GM23248 (cell line): ENCODE results near the gene TPMT. TPM values are rescaled to one million over a fixed set of nuclear protein-coding genes. Genes with fewer than 3 reads are reported as not detected.

Experiments used
- DNase-seq: peaks from one replicate; pipeline ENCODE4 v3.0.0-alpha.2; 2015
- H2AFZ ChIP-seq: fragments of 200-600 bp; sonication (generic); 2 replicates; pipeline ENCODE4 v1.6.1; 2016; ENCODE audit warnings: antibody characterized with exemption
- H3F3A ChIP-seq: fragments of 200-600 bp; sonication (generic); 2 replicates; pipeline ENCODE4 v1.6.1; 2016; ENCODE audit warnings: mild to moderate bottlenecking, antibody characterized with exemption, mixed run types; ENCODE audit not compliant: insufficient read depth
- H3K27ac ChIP-seq: fragments of 200-600 bp; sonication (generic); 2 replicates; pipeline ENCODE4 v1.5.1; 2016; ENCODE audit warnings: mild to moderate bottlenecking
- H3K27me3 ChIP-seq: fragments of 200-600 bp; sonication (generic); replicated peaks from 2 replicates; pipeline ENCODE4 v1.6.1; 2016; ENCODE audit warnings: mild to moderate bottlenecking; ENCODE audit not compliant: insufficient read depth
- H3K36me3 ChIP-seq: fragments of 200-600 bp; sonication (generic); 2 replicates; pipeline ENCODE4 v1.6.1; 2016; ENCODE audit warnings: low read depth, mild to moderate bottlenecking
- H3K4me1 ChIP-seq: fragments of 200-600 bp; sonication (generic); 2 replicates; pipeline ENCODE4 v1.6.1; 2016; ENCODE audit warnings: mild to moderate bottlenecking; ENCODE audit not compliant: insufficient read depth
- H3K4me2 ChIP-seq: fragments of 200-600 bp; sonication (generic); one replicate; pipeline ENCODE4 v1.6.1; 2016; ENCODE audit warnings: mild to moderate bottlenecking; ENCODE audit not compliant: unreplicated experiment
- H3K4me3 ChIP-seq: fragments of 200-600 bp; sonication (generic); 2 replicates; pipeline ENCODE4 v1.5.1; 2016; ENCODE audit warnings: mild to moderate bottlenecking
- H3K79me2 ChIP-seq: fragments of 200-600 bp; sonication (generic); 2 replicates; pipeline ENCODE4 v1.6.1; 2016; ENCODE audit warnings: mild to moderate bottlenecking; ENCODE audit not compliant: insufficient read depth
- H3K9ac ChIP-seq: fragments of 200-600 bp; sonication (generic); 2 replicates; pipeline ENCODE4 v1.6.1; 2016; ENCODE audit warnings: mild to moderate bottlenecking
- H3K9me2 ChIP-seq: fragments of 200-600 bp; sonication (generic); 2 replicates; pipeline ENCODE4 v1.6.1; 2016; ENCODE audit warnings: mixed run types, mild to moderate bottlenecking, moderate library complexity; ENCODE audit not compliant: insufficient read depth
- H3K9me3 ChIP-seq: fragments of 200-600 bp; sonication (generic); one replicate; pipeline ENCODE4 v1.6.1; 2017; ENCODE audit warnings: low read depth
- H4K20me1 ChIP-seq: fragments of 200-600 bp; sonication (generic); 2 replicates; pipeline ENCODE4 v1.6.0; 2016; ENCODE audit not compliant: insufficient read depth
- EZH2 ChIP-seq: fragments of 200-600 bp; sonication (generic); IDR thresholded peaks from 2 replicates; pipeline ENCODE4 v1.6.1; 2018; ENCODE audit warnings: antibody characterized with exemption, mild to moderate bottlenecking; ENCODE audit not compliant: insufficient read depth, poor library complexity, severe bottlenecking
- EZH2phosphoT487 ChIP-seq: fragments of 200-600 bp; sonication (generic); IDR thresholded peaks from 2 replicates; pipeline ENCODE4 v1.6.1; 2018; ENCODE audit warnings: antibody characterized with exemption, moderate library complexity, mild to moderate bottlenecking, low read depth; ENCODE audit not compliant: insufficient read depth
- whole genome bisulfite sequencing, 2 experiments: methylation state at CpG; one replicate each; pipeline ENCODE4 v1.1.6; 2015 to 2017; ENCODE audit warnings: low lambda C conversion rate in 2 of 2, low coverage in 1 of 2; ENCODE audit errors: missing lambda C conversion rate in 2 of 2; 5-methylcytosine and 5-hydroxymethylcytosine counted together
- in situ Hi-C: fragments of 300-500 bp; cut with MboI; formaldehyde crosslinking; loops from 2 replicates; pipeline ENCODE4 v1.15.0; 2020
- polyA plus RNA-seq: library from polyadenylated mRNA; unstranded; fragments of >200 nt; fragmentation: Nextera tagmentation; extraction: Ambion mirVana; gene quantifications from 2 replicates; pipeline ENCODE4 v1.2.1, GENCODE V29; 2016
- total RNA-seq: library from RNA; depleted of rRNA; stranded (reverse); fragments of >200 nt; shearing (Covaris generic); gene quantifications from 2 replicates; pipeline ENCODE4 v1.2.3, GENCODE V29; 2014

TPMT gene
- total and polyA plus RNA-seq, 2 experiments from 2014 or later = 22.6 TPM

GRCh38 chr6:18148304-18149025 is 6.4 kb downstream of the TPMT start:
- Histone ChIP-seq H3K9me2 (no peaks in the 10 kb centered on the region), H3K27me3 (no peaks in the 10 kb centered on the region), H3K27ac (peak overlapping the region; percentile 83), H3K9ac (peak overlapping the region; percentile 49), H3K36me3 (peaks cover 1% of the 10 kb centered on the region; the same call in 1 of the 2 replicates), H3K4me2 (peak overlapping the region; percentile 50), H4K20me1 (no peaks in the 10 kb centered on the region), H3F3A (peaks cover 28% of the 10 kb centered on the region), H2AFZ (no peak overlapping the region), H3K9me3 (no peaks in the 10 kb centered on the region), H3K79me2 (peaks cover 4% of the 10 kb centered on the region), H3K4me3 (0 out of 2 replicates have a peak overlapping the region, but pooled peaks have one; percentile 4), H3K4me1 (peaks cover 36% of the 10 kb centered on the region)
- peak; percentile 92 for DNase-seq
- TF ChIP-seq EZH2phosphoT487 = peak; percentile 79; the same call in 1 of the 2 replicates
- TF ChIP-seq EZH2 = no peak
- in situ Hi-C loops = no loop called here
- WGBS, 2 experiments = 56 to 58% methylated on average over 5 of the region's 5 CpGs

- Histone ChIP-seq H2AFZ (no peak overlapping the region), H3K4me2 (peak overlapping the region; percentile 50), H3K27ac (peak overlapping the region; percentile 83), H3K9me3 (no peaks in the 10 kb centered on the region), H3K4me3 (no peak overlapping the region), H3K79me2 (no peaks in the 10 kb centered on the region), H3K27me3 (no peaks in the 10 kb centered on the region), H3F3A (peaks cover 23% of the 10 kb centered on the region), H3K36me3 (peaks cover 10% of the 10 kb centered on the region; the same call in 1 of the 2 replicates), H3K9ac (peak overlapping the region; percentile 49), H3K9me2 (no peaks in the 10 kb centered on the region), H4K20me1 (no peaks in the 10 kb centered on the region), H3K4me1 (peaks cover 29% of the 10 kb centered on the region)
- TF ChIP-seq EZH2 (no peak), EZH2phosphoT487 (no peak)
- 96 to 98% methylated on average over 2 of the region's 2 CpGs for WGBS, 2 experiments
- in situ Hi-C loops = no loop called here
- no peak for DNase-seq
Observed at GRCh38 chr6:18147616-18148015, 7.3 kb downstream of the TPMT start.

DNA sequence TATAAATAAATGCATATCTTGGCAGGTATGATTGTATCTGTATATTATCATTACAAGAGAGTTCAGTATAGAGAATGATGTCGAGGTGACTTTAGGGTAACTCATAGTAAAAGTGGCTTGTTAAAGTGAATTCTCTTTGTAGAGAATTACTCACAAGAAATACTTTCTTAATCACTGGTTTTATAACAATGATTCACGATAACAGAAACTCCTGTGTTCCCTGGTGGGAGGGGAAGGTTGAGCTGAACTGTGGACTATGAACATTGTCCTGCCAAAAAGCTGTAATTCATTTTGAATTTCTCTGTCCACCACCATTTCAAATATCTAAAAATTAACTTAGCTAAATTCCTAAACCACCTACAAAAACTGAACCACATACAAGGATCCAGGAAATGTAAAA is 7.7 kb downstream of the TPMT start:
- Histone ChIP-seq H3K36me3 (peaks cover 11% of the 10 kb centered on the region; the same call in 1 of the 2 replicates), H3K27me3 (no peaks in the 10 kb centered on the region), H3K4me2 (peak overlapping the region; percentile 50), H3K79me2 (no peaks in the 10 kb centered on the region), H3K9me2 (no peaks in the 10 kb centered on the region), H2AFZ (no peak overlapping the region), H3K4me1 (peaks cover 27% of the 10 kb centered on the region), H3K4me3 (no peak overlapping the region), H3K9me3 (no peaks in the 10 kb centered on the region), H3K9ac (peak overlapping the region; percentile 49), H3F3A (peaks cover 23% of the 10 kb centered on the region), H3K27ac (peak overlapping the region; percentile 83), H4K20me1 (no peaks in the 10 kb centered on the region)
- in situ Hi-C loops = no loop called here
- TF ChIP-seq EZH2 = no peak
- no peak for TF ChIP-seq EZH2phosphoT487
- 0 to 6% methylated on average over 2 of the region's 2 CpGs for WGBS, 2 experiments
- DNase-seq = peak; percentile 85

GRCh38 chr6:18142591-18142861 is 12.4 kb downstream of the TPMT start:
- WGBS, 2 experiments = 100% methylated on average over 3 of the region's 3 CpGs
- Histone ChIP-seq H3K36me3 (peaks cover 16% of the 10 kb centered on the region; the same call in 1 of the 2 replicates), H3K27ac (no peak overlapping the region), H2AFZ (no peak overlapping the region), H3K9me2 (no peaks in the 10 kb centered on the region), H3K9ac (no peak overlapping the region), H3K4me3 (no peak overlapping the region), H3K4me1 (peaks cover 11% of the 10 kb centered on the region), H3K27me3 (no peaks in the 10 kb centered on the region), H3F3A (peaks cover 7% of the 10 kb centered on the region), H4K20me1 (no peaks in the 10 kb centered on the region), H3K4me2 (no peak overlapping the region), H3K9me3 (no peaks in the 10 kb centered on the region), H3K79me2 (no peaks in the 10 kb centered on the region)
- no peak for DNase-seq
- TF ChIP-seq EZH2phosphoT487 = no peak
- no peak for TF ChIP-seq EZH2
- in situ Hi-C loops = no loop called here
